ENCODE results near the gene PRRG2.
A peak's percentile ranks its signal among the peaks of the same experiment; 100 is the strongest.

The PRRG2 gene

DNA sequence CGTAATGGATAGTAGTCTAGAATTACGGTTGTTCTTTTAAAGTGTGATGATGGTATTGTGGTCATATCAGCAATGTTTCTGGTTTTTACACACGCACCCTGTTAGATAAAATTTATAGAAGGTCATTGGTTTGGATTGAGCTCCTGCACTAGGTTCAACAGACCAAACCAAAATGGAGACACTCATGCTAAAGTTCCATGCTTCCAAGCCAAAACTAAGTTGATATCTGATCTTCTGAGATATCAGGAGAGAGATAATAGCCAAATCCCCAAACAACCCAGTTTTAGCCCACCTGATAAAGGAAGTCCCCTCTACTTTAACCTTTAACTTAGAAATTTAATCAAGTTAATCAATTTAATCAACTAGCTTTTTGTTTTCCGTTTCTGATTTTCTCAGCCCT is 1.9 kb upstream of the PRRG2 start:
- DNase-seq = no peak
- no peak overlapping the region for H3K27ac ChIP-seq (ENCODE audit: low read length)

GRCh38 chr19:49579947-49580263 is 1.2 kb upstream of the PRRG2 start:
- Histone ChIP-seq H2AFZ (ENCODE audit: low read depth, low read length) (peak overlapping the region; percentile 72), H3K4me3 (ENCODE audit: low read depth in 1 of 2, low read length in 2 of 2) (peak overlapping the region; percentile 37 to 67), H3K36me3 (ENCODE audit: insufficient read depth, low read length) (peaks cover 16% of the 10 kb centered on the region), H3K79me2 (ENCODE audit: insufficient read depth, low read length) (peaks cover 46% of the 10 kb centered on the region), H3K4me1 (ENCODE audit: insufficient read depth, low read length) (peaks cover 21% of the 10 kb centered on the region), H3K27ac (ENCODE audit: low read length) (peak overlapping the region; percentile 81), H3K9ac (ENCODE audit: low read depth, low read length) (peak overlapping the region; percentile 60), H3K27me3 (ENCODE audit: insufficient read depth, low read length, poor library complexity) (no peaks in the 10 kb centered on the region), H3K9me3 (ENCODE audit: insufficient read depth, low read length, severe bottlenecking) (no peaks in the 10 kb centered on the region), H4K20me1 (ENCODE audit: insufficient read depth, low read length) (0 out of 2 replicates have a peak, but pooled peaks cover 5% of the 10 kb centered on the region), H3K4me2 (ENCODE audit: insufficient read depth, low read length) (peak overlapping the region; percentile 81)
- ATAC-seq (ENCODE audit: insufficient read depth, low read depth) = peak; percentile 6; the same call in 1 of the 3 replicates
- no peak for DNase-seq
- TF ChIP-seq CTCF (IDR thresholded peaks at IDR 0.05; ENCODE audit: borderline replicate concordance, extremely low read depth, low read length, poor library complexity, severe bottlenecking) = no peak
- TF ChIP-seq EZH2 (IDR thresholded peaks at IDR 0.05; ENCODE audit: borderline replicate concordance, low read depth, low read length, severe bottlenecking) = no peak

More for the DNA sequence above, 1.9 kb upstream of the PRRG2 start:
- no peaks in the 10 kb centered on the region for H3K9me3 ChIP-seq (ENCODE audit: insufficient read depth, low read length, severe bottlenecking)
- no peak for ATAC-seq (ENCODE audit: insufficient read depth, low read depth)
- no peaks in the 10 kb centered on the region for H3K27me3 ChIP-seq (ENCODE audit: insufficient read depth, low read length, poor library complexity)
- H3K4me1 ChIP-seq (ENCODE audit: insufficient read depth, low read length) = peaks cover 21% of the 10 kb centered on the region
- H3K9ac ChIP-seq (ENCODE audit: low read depth, low read length) = peak overlapping the region; percentile 60
- H4K20me1 ChIP-seq (ENCODE audit: insufficient read depth, low read length) = peaks cover 8% of the 10 kb centered on the region; the same call in 1 of the 2 replicates
- peaks cover 50% of the 10 kb centered on the region for H3K79me2 ChIP-seq (ENCODE audit: insufficient read depth, low read length)
- peak overlapping the region; percentile 81 for H3K4me2 ChIP-seq (ENCODE audit: insufficient read depth, low read length)
- no peak overlapping the region for H2AFZ ChIP-seq (ENCODE audit: low read depth, low read length)
- peaks cover 20% of the 10 kb centered on the region for H3K36me3 ChIP-seq (ENCODE audit: insufficient read depth, low read length)
- H3K4me3 ChIP-seq (ENCODE audit: low read depth in 1 of 2, low read length in 2 of 2) = peak overlapping the region in 1 of 2 experiments; percentile 67; a peak in 1 of 4 replicates
- TF ChIP-seq EZH2 (IDR thresholded peaks at IDR 0.05; ENCODE audit: borderline replicate concordance, low read depth, low read length, severe bottlenecking) (no peak), CTCF (IDR thresholded peaks at IDR 0.05; ENCODE audit: borderline replicate concordance, extremely low read depth, low read length, poor library complexity, severe bottlenecking) (no peak)

- peaks cover 21% of the 10 kb centered on the region for H3K4me1 ChIP-seq (ENCODE audit: insufficient read depth, low read length)
- H3K9me3 ChIP-seq (ENCODE audit: insufficient read depth, low read length, severe bottlenecking) = no peaks in the 10 kb centered on the region
- H3K4me2 ChIP-seq (ENCODE audit: insufficient read depth, low read length) = peak within 1 kb of the TSS; percentile 81
- peak within 1 kb of the TSS; percentile 37 to 67 for H3K4me3 ChIP-seq (ENCODE audit: low read depth in 1 of 2, low read length in 2 of 2)
- H3K27ac ChIP-seq (ENCODE audit: low read length) = peak within 1 kb of the TSS; percentile 81
- no peaks in the 10 kb centered on the region for H3K27me3 ChIP-seq (ENCODE audit: insufficient read depth, low read length, poor library complexity)
- peak within 1 kb of the TSS; percentile 92 for H2AFZ ChIP-seq (ENCODE audit: low read depth, low read length)
- no peak for TF ChIP-seq EZH2 (IDR thresholded peaks at IDR 0.05; ENCODE audit: borderline replicate concordance, low read depth, low read length, severe bottlenecking)
- no peak for TF ChIP-seq CTCF (IDR thresholded peaks at IDR 0.05; ENCODE audit: borderline replicate concordance, extremely low read depth, low read length, poor library complexity, severe bottlenecking)
- peak within 1 kb of the TSS; percentile 60 for H3K9ac ChIP-seq (ENCODE audit: low read depth, low read length)
- H4K20me1 ChIP-seq (ENCODE audit: insufficient read depth, low read length) = 0 out of 2 replicates have a peak, but pooled peaks cover 2% of the 10 kb centered on the region
- peak; percentile 98 for ATAC-seq (ENCODE audit: insufficient read depth, low read depth)
- H3K36me3 ChIP-seq (ENCODE audit: insufficient read depth, low read length) = peaks cover 11% of the 10 kb centered on the region
- DNase-seq = peak; percentile 97
- H3K79me2 ChIP-seq (ENCODE audit: insufficient read depth, low read length) = peaks cover 41% of the 10 kb centered on the region
Observed at GRCh38 chr19:49580264-49581006, 681 bp upstream of the PRRG2 start, which contains the start of gene NOSIP. Gene NOSIP, minus strand, starts transcription at chr19:49580556. Its CDS starts 19,865 bp downstream, at chr19:49560691.

Measured in DND-41 (cell line).